Measurements from ENCODE around the gene GRHL1. TPM values are rescaled to one million over a fixed set of nuclear protein-coding genes. Genes with fewer than 3 reads are reported as not detected.
"Not testable (repeated sequence)": the region's sequence is repeated elsewhere in the genome, so short reads cannot be mapped to it uniquely, and the experiment has no call there.

GRHL1 gene
- total RNA-seq, 1 donor from 2014 or later, result 3.9 TPM

DNA sequence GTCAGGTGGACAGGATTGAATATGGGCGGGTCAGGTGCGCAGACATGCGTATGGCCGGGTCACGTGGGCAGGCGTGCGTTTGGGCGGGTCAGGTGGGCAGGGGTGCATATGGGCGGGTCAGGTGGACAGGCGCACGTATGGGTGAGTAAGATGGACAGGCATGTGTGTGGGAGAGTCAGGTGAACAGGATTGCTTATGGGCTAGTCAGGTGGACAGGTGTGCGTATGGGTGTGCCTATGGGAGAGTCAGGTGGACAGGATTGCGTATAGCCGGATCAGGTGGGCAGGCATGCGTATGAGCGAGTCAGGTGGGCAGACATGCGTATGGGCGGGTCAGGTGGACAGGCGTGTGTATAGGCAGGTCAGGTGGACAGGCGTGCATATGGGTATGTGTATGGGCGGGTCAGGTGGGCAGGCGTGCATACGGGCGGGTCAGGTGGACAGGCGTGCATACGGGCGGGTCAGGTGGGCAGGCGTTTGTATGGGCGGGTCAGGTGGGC, 61.5 kb downstream of the GRHL1 start:
- no peak for TF ChIP-seq CTCF (conservative IDR thresholded peaks at IDR 0.05; ENCODE audit: low read depth, low read length)
- H3K4me3 ChIP-seq (ENCODE audit: low read depth, low read length), result no peak overlapping the region
- no peak for DNase-seq (ENCODE audit: low read depth)

GRCh38 chr2:10013651-10014417, 62.3 kb downstream of the GRHL1 start:
- not testable (repeated sequence) for DNase-seq (ENCODE audit: low read depth); H3K4me3 ChIP-seq (ENCODE audit: low read depth, low read length)

DNA sequence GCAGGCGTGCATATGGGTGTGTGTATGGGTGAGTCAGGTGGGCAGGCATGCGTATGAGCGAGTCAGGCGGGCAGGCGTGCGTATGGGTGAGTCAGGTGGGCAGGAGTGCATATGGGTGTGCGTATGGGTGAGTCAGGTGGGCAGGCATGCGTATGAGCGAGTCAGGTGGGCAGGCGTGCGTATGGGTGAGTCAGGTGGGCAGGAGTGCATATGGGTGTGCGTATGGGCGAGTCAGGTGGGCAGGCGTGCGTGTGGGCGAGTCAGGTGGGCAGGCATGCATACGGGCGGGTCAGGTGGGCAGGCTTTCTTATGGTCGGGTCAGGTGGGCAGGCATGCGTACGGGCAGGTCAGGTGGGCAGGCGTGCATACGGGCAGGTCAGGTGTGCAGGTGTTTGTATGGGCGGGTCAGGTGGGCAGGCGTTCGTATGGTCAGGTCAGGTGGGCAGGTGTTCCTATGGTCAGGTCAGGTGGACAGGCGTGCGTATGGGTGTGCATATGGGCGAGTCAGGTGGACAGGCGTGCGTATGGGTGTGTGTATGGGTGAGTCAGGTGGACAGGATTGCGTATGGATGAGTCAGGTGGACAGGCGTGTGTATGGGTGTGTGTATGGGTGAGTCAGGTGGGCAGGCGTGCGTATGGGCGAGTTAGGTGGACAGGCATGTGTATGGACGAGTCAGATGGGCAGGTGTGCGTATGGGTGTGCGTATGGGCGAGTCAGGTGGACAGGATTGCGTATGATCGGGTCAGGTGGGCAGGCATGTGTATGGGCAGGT, 63.1 kb downstream of the GRHL1 start:
- no peak for TF ChIP-seq CTCF (conservative IDR thresholded peaks at IDR 0.05; ENCODE audit: low read depth, low read length)
- no peak overlapping the region for H3K4me3 ChIP-seq (ENCODE audit: low read depth, low read length)
- no peak for DNase-seq (ENCODE audit: low read depth)

GRCh38 chr2:10015376-10015989, 64.0 kb downstream of the GRHL1 start:
- H3K4me3 ChIP-seq (ENCODE audit: low read depth, low read length); DNase-seq (ENCODE audit: low read depth): not testable (repeated sequence)

- no peak for DNase-seq (ENCODE audit: low read depth)
- H3K4me3 ChIP-seq (ENCODE audit: low read depth, low read length), result no peak overlapping the region
- TF ChIP-seq CTCF (conservative IDR thresholded peaks at IDR 0.05; ENCODE audit: low read depth, low read length), result no peak
These were observed 64.7 kb downstream of the GRHL1 start for GRCh38 chr2:10016001-10016801.

- no peak overlapping the region for H3K4me3 ChIP-seq (ENCODE audit: low read depth, low read length)
These were observed 65.3 kb downstream of the GRHL1 start for GRCh38 chr2:10016802-10017258.

More at GRCh38 chr2:10016802-10017258, 65.3 kb downstream of the GRHL1 start:
- DNase-seq (ENCODE audit: low read depth), result no peak
- TF ChIP-seq CTCF (conservative IDR thresholded peaks at IDR 0.05; ENCODE audit: low read depth, low read length), result no peak

Measured in epithelial cell of proximal tubule (primary cell).